Neural crest cell (in vitro differentiated cells): ENCODE data around the gene PRKCZ. TPM values are rescaled to one million over a fixed set of nuclear protein-coding genes. Genes with fewer than 3 reads are reported as not detected.

Experiments used
- DNase-seq: peaks from one replicate; pipeline ENCODE4 v3.0.0; 2021; ENCODE audit warnings: low read depth, mixed read lengths, low spot score
- H3K27ac Mint-ChIP-seq: one replicate; pipeline ENCODE4 v1.8.0; 2021; ENCODE audit warnings: mild to moderate bottlenecking, mixed read lengths; ENCODE audit not compliant: unreplicated experiment
- H3K27me3 Mint-ChIP-seq: 2 replicates; pipeline ENCODE4 v1.8.0; 2021; ENCODE audit warnings: low read depth, mild to moderate bottlenecking, mixed read lengths
- H3K36me3 Mint-ChIP-seq: 2 replicates; pipeline ENCODE4 v1.8.0; 2021; ENCODE audit warnings: low read depth, mild to moderate bottlenecking, mixed read lengths
- H3K4me1 Mint-ChIP-seq: 2 replicates; pipeline ENCODE4 v1.8.0; 2021; ENCODE audit warnings: mixed read lengths
- H3K4me3 Mint-ChIP-seq: one replicate; pipeline ENCODE4 v1.8.0; 2021; ENCODE audit warnings: mild to moderate bottlenecking, mixed read lengths
- H3K9me3 Mint-ChIP-seq: 2 replicates; pipeline ENCODE4 v1.8.0; 2021; ENCODE audit warnings: mixed read lengths
- total RNA-seq: library from RNA; stranded (reverse); gene quantifications from 2 replicates; pipeline ENCODE4 v1.2.1, GENCODE V29; 2021
- TF ChIP-seq, protein P1 (sequence below): fragments of 200-600 bp; sonication (generic); conservative IDR thresholded peaks from 2 replicates; pipeline ENCODE4 v1.5.0; 2021; ENCODE audit warnings: antibody characterized with exemption, mild to moderate bottlenecking

The PRKCZ gene
- total RNA-seq, 1 donor from 2014 or later = 8.6 TPM

GRCh38 chr1:2160451-2161300, 110.5 kb downstream of the PRKCZ start:
- Mint-ChIP-seq H3K4me3 (no peak overlapping the region), H3K27me3 (no peaks in the 10 kb centered on the region)

GRCh38 chr1:2163205-2163604, 113.0 kb downstream of the PRKCZ start:
- Mint-ChIP-seq H3K27me3 (no peaks in the 10 kb centered on the region), H3K4me1 (no peaks in the 10 kb centered on the region), H3K9me3 (no peaks in the 10 kb centered on the region), H3K27ac (no peak overlapping the region), H3K4me3 (no peak overlapping the region), H3K36me3 (peaks cover 4% of the 10 kb centered on the region)
- TF ChIP-seq, protein P1, sequence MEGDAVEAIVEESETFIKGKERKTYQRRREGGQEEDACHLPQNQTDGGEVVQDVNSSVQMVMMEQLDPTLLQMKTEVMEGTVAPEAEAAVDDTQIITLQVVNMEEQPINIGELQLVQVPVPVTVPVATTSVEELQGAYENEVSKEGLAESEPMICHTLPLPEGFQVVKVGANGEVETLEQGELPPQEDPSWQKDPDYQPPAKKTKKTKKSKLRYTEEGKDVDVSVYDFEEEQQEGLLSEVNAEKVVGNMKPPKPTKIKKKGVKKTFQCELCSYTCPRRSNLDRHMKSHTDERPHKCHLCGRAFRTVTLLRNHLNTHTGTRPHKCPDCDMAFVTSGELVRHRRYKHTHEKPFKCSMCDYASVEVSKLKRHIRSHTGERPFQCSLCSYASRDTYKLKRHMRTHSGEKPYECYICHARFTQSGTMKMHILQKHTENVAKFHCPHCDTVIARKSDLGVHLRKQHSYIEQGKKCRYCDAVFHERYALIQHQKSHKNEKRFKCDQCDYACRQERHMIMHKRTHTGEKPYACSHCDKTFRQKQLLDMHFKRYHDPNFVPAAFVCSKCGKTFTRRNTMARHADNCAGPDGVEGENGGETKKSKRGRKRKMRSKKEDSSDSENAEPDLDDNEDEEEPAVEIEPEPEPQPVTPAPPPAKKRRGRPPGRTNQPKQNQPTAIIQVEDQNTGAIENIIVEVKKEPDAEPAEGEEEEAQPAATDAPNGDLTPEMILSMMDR = no peak
- no peak for DNase-seq

More at GRCh38 chr1:2160451-2161300, 110.5 kb downstream of the PRKCZ start:
- no peaks in the 10 kb centered on the region for H3K9me3 Mint-ChIP-seq
- TF ChIP-seq, protein P1 = no peak
- peaks cover 4% of the 10 kb centered on the region for H3K36me3 Mint-ChIP-seq
- no peak overlapping the region for H3K27ac Mint-ChIP-seq
- no peak for DNase-seq
- no peaks in the 10 kb centered on the region for H3K4me1 Mint-ChIP-seq

GRCh38 chr1:2165646-2166045, 115.4 kb downstream of the PRKCZ start:
- no peaks in the 10 kb centered on the region for H3K27me3 Mint-ChIP-seq
- no peak overlapping the region for H3K27ac Mint-ChIP-seq
- H3K4me3 Mint-ChIP-seq = no peak overlapping the region
- H3K9me3 Mint-ChIP-seq = no peaks in the 10 kb centered on the region
- DNase-seq = no peak
- H3K36me3 Mint-ChIP-seq = peaks cover 4% of the 10 kb centered on the region
- H3K4me1 Mint-ChIP-seq = no peaks in the 10 kb centered on the region
- TF ChIP-seq, protein P1 = no peak

- DNase-seq = no peak
- Mint-ChIP-seq H3K27me3 (no peaks in the 10 kb centered on the region), H3K27ac (no peak overlapping the region)
Observed at GRCh38 chr1:2166254-2166653, 116.0 kb downstream of the PRKCZ start.

GRCh38 chr1:2166695-2167094, 116.5 kb downstream of the PRKCZ start:
- H3K36me3 Mint-ChIP-seq = peaks cover 4% of the 10 kb centered on the region
- TF ChIP-seq, protein P1 = no peak
- no peak overlapping the region for H3K27ac Mint-ChIP-seq
- no peak overlapping the region for H3K4me3 Mint-ChIP-seq
- no peak for DNase-seq
- no peaks in the 10 kb centered on the region for H3K9me3 Mint-ChIP-seq
- no peaks in the 10 kb centered on the region for H3K27me3 Mint-ChIP-seq
- H3K4me1 Mint-ChIP-seq = no peaks in the 10 kb centered on the region

More at GRCh38 chr1:2166254-2166653, 116.0 kb downstream of the PRKCZ start:
- Mint-ChIP-seq H3K9me3 (no peaks in the 10 kb centered on the region), H3K36me3 (peaks cover 4% of the 10 kb centered on the region), H3K4me3 (no peak overlapping the region), H3K4me1 (no peaks in the 10 kb centered on the region)
- TF ChIP-seq, protein P1 = no peak
